ENCODE results near the gene ERG.

ERG gene

GRCh38 chr21:38487901-38488639 is 10.2 kb downstream of the ERG start:
- H3K4me2 ChIP-seq (ENCODE audit: low read length), result no peak overlapping the region
- peaks cover 31% of the 10 kb centered on the region for H3K27me3 ChIP-seq (ENCODE audit: control insufficient read depth, insufficient read depth, low read length)
- H3K4me1 ChIP-seq (ENCODE audit: control insufficient read depth, insufficient read depth, low read length), result peaks cover 17% of the 10 kb centered on the region
- H3K36me3 ChIP-seq (ENCODE audit: insufficient read depth, low read length), result no peaks in the 10 kb centered on the region
- H3K9me3 ChIP-seq (replicated peaks; ENCODE audit: low read length), result no peaks in the 10 kb centered on the region
- no peak overlapping the region for H3K4me3 ChIP-seq (ENCODE audit: low read length)
- H3K9ac ChIP-seq (ENCODE audit: low read depth, low read length), result no peak overlapping the region

DNA sequence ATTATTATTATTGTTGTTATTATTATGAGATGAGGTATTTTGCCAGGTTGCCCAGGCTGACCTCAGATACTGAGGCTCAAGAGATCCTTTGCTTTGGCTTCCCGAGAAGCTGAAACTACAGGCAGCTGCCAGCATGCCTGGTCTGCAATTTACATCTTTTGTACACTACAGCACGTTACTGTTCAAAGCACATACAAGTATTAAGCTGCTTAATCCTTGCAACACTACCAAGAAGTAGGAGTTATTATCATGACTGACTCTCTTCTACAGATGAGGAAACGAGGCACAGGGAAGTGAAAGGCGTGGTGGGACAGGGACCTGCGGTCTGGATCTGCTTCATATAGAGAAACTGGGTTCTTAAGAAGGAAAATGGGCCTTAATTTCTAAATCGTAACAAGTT is 11.6 kb downstream of the ERG start:
- H3K4me1 ChIP-seq (ENCODE audit: control insufficient read depth, insufficient read depth, low read length), result peaks cover 17% of the 10 kb centered on the region
- no peak overlapping the region for H3K4me3 ChIP-seq (ENCODE audit: low read length)
- H3K4me2 ChIP-seq (ENCODE audit: low read length), result no peak overlapping the region
- H3K9me3 ChIP-seq (replicated peaks; ENCODE audit: low read length), result no peaks in the 10 kb centered on the region
- peaks cover 27% of the 10 kb centered on the region for H3K27me3 ChIP-seq (ENCODE audit: control insufficient read depth, insufficient read depth, low read length)
- H3K9ac ChIP-seq (ENCODE audit: low read depth, low read length), result no peak overlapping the region
- no peaks in the 10 kb centered on the region for H3K36me3 ChIP-seq (ENCODE audit: insufficient read depth, low read length)

- Histone ChIP-seq H3K4me1 (ENCODE audit: control insufficient read depth, insufficient read depth, low read length) (peaks cover 17% of the 10 kb centered on the region), H3K9ac (ENCODE audit: low read depth, low read length) (no peak overlapping the region)
Observed at GRCh38 chr21:38486221-38486620, 12.1 kb downstream of the ERG start.

DNA sequence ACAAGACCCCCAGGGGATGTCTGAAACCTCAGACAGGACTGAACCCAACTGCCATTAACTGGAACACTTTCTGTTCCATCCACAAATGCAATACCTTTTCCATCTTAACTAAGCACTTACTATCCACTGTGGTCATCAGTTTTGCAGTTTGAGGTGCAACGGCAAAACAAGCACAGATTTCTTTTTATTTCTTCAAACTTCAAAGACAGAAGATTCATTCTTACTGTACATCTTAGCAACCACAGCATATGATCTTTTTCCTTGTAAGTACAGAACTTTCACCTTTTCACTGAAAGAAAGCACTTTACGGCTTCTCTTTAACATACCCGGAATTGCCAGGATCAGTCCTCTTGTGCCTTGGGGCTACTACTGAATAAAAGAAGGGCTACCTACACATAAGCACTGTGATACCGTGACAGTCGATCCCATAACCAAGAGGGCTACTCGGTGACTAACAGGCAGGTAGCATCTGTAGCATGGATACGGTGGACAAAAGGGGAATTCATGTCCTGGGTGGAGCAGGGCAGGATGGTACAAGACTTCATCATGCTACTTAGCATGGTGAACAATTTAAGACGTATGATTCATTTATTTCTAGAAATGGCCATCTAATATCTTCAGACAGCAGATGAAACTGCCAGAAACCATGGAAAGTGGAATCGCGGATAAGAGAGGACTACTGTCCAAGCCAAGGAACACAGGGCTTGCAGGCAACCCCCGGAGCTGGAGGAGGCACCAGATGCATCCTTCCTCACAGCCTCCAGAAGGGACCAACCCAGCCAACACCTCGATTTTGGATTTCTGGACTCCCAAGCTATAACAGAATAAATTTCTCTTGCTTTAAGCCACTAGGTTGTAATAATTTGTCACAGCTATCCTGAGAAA is 18.4 kb downstream of the ERG start:
- Histone ChIP-seq H3K4me3 (ENCODE audit: low read length) (no peak overlapping the region), H3K27me3 (ENCODE audit: control insufficient read depth, insufficient read depth, low read length) (peaks cover 34% of the 10 kb centered on the region), H3K36me3 (ENCODE audit: insufficient read depth, low read length) (no peaks in the 10 kb centered on the region), H3K4me1 (ENCODE audit: control insufficient read depth, insufficient read depth, low read length) (peaks cover 14% of the 10 kb centered on the region), H3K4me2 (ENCODE audit: low read length) (no peak overlapping the region), H3K9ac (ENCODE audit: low read depth, low read length) (no peak overlapping the region), H3K9me3 (replicated peaks; ENCODE audit: low read length) (no peaks in the 10 kb centered on the region)

More at GRCh38 chr21:38486221-38486620, 12.1 kb downstream of the ERG start:
- no peaks in the 10 kb centered on the region for H3K36me3 ChIP-seq (ENCODE audit: insufficient read depth, low read length)
- no peaks in the 10 kb centered on the region for H3K9me3 ChIP-seq (replicated peaks; ENCODE audit: low read length)
- H3K27me3 ChIP-seq (ENCODE audit: control insufficient read depth, insufficient read depth, low read length), result peaks cover 27% of the 10 kb centered on the region
- no peak overlapping the region for H3K4me2 ChIP-seq (ENCODE audit: low read length)
- H3K4me3 ChIP-seq (ENCODE audit: low read length), result no peak overlapping the region

- no peak overlapping the region for H3K4me3 ChIP-seq (ENCODE audit: low read length)
- H3K36me3 ChIP-seq (ENCODE audit: insufficient read depth, low read length), result no peaks in the 10 kb centered on the region
- H3K27me3 ChIP-seq (ENCODE audit: control insufficient read depth, insufficient read depth, low read length), result peaks cover 39% of the 10 kb centered on the region
- no peak overlapping the region for H3K9ac ChIP-seq (ENCODE audit: low read depth, low read length)
- H3K4me1 ChIP-seq (ENCODE audit: control insufficient read depth, insufficient read depth, low read length), result peaks cover 5% of the 10 kb centered on the region
- H3K4me2 ChIP-seq (ENCODE audit: low read length), result no peak overlapping the region
- no peaks in the 10 kb centered on the region for H3K9me3 ChIP-seq (replicated peaks; ENCODE audit: low read length)
Observed at GRCh38 chr21:38478782-38479181, 19.5 kb downstream of the ERG start.

- Histone ChIP-seq H3K4me1 (ENCODE audit: control insufficient read depth, insufficient read depth, low read length) (no peaks in the 10 kb centered on the region), H3K36me3 (ENCODE audit: insufficient read depth, low read length) (no peaks in the 10 kb centered on the region), H3K4me3 (ENCODE audit: low read length) (no peak overlapping the region), H3K4me2 (ENCODE audit: low read length) (no peak overlapping the region), H3K27me3 (ENCODE audit: control insufficient read depth, insufficient read depth, low read length) (peaks cover 46% of the 10 kb centered on the region), H3K9me3 (replicated peaks; ENCODE audit: low read length) (no peaks in the 10 kb centered on the region), H3K9ac (ENCODE audit: low read depth, low read length) (no peak overlapping the region)
Observed at GRCh38 chr21:38477226-38477625, 21.1 kb downstream of the ERG start.

DNA sequence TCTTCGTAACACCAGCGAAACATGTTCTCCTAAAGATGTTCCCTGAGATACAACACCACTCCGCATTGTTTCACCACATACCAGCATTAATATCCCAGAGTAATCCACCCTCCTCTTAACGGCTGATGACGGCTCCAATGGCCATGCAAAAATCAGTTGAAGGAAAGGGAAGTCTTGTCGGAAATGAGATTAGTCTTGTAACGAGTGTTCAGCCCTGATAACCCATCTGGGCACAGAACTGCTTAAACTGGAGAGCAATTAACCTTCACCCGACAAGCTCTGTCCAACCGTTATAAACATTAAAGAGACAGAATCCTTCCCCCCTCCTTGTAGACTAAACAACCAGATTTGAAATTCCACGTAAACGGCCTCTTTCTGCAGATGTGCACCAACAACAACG is 21.9 kb downstream of the ERG start:
- Histone ChIP-seq H3K36me3 (ENCODE audit: insufficient read depth, low read length) (no peaks in the 10 kb centered on the region), H3K9ac (ENCODE audit: low read depth, low read length) (no peak overlapping the region), H3K9me3 (replicated peaks; ENCODE audit: low read length) (no peaks in the 10 kb centered on the region), H3K4me2 (ENCODE audit: low read length) (no peak overlapping the region), H3K4me1 (ENCODE audit: control insufficient read depth, insufficient read depth, low read length) (no peaks in the 10 kb centered on the region), H3K27me3 (ENCODE audit: control insufficient read depth, insufficient read depth, low read length) (peaks cover 55% of the 10 kb centered on the region), H3K4me3 (ENCODE audit: low read length) (no peak overlapping the region)

DNA sequence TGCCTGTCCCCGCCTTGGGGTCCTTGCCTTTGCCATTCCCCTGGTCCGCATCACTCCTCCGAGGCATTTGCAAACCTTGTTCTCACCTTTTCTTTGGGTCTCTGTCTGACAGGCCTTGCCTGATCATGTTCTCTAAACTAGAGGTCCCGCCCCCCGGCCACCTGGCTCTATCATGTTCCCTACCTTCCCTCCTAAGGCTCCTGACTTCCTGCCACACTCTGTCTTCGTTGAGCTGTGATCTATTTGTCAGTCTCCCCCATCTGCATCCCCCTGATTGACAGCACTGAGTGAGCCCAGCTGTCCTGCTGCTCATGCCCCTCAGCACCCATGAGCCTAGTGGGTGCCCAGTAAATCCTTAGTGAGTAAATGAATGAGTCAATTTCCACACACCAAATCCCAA is 22.8 kb downstream of the ERG start:
- no peaks in the 10 kb centered on the region for H3K4me1 ChIP-seq (ENCODE audit: control insufficient read depth, insufficient read depth, low read length)
- no peak overlapping the region for H3K9ac ChIP-seq (ENCODE audit: low read depth, low read length)
- H3K4me3 ChIP-seq (ENCODE audit: low read length), result no peak overlapping the region

DNA sequence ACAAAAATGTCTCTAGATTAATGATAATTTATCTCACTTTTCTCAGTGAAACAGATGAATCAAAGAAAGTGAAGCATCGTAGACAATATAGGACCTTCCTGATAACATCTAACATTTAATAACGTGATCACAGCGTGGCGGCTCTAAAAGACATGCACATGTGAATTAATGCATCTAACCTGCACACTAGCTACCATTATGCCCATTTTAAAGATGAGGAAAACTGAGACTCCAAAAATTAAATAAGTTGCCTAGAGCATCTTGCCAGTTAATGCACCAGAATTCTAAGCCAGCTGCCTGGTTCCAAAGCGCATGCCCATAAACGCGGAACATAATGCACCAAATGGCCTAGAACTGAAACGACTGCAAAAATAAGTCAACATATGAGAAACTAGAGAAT is 23.5 kb downstream of the ERG start:
- no peaks in the 10 kb centered on the region for H3K9me3 ChIP-seq (replicated peaks; ENCODE audit: low read length)
- H3K27me3 ChIP-seq (ENCODE audit: control insufficient read depth, insufficient read depth, low read length), result peaks cover 64% of the 10 kb centered on the region
- no peak overlapping the region for H3K9ac ChIP-seq (ENCODE audit: low read depth, low read length)
- no peaks in the 10 kb centered on the region for H3K4me1 ChIP-seq (ENCODE audit: control insufficient read depth, insufficient read depth, low read length)
- H3K4me2 ChIP-seq (ENCODE audit: low read length), result no peak overlapping the region
- H3K36me3 ChIP-seq (ENCODE audit: insufficient read depth, low read length), result no peaks in the 10 kb centered on the region
- H3K4me3 ChIP-seq (ENCODE audit: low read length), result no peak overlapping the region

More for the DNA sequence above, 22.8 kb downstream of the ERG start:
- H3K4me2 ChIP-seq (ENCODE audit: low read length), result no peak overlapping the region
- H3K27me3 ChIP-seq (ENCODE audit: control insufficient read depth, insufficient read depth, low read length), result peaks cover 62% of the 10 kb centered on the region
- H3K9me3 ChIP-seq (replicated peaks; ENCODE audit: low read length), result no peaks in the 10 kb centered on the region
- no peaks in the 10 kb centered on the region for H3K36me3 ChIP-seq (ENCODE audit: insufficient read depth, low read length)

DNA sequence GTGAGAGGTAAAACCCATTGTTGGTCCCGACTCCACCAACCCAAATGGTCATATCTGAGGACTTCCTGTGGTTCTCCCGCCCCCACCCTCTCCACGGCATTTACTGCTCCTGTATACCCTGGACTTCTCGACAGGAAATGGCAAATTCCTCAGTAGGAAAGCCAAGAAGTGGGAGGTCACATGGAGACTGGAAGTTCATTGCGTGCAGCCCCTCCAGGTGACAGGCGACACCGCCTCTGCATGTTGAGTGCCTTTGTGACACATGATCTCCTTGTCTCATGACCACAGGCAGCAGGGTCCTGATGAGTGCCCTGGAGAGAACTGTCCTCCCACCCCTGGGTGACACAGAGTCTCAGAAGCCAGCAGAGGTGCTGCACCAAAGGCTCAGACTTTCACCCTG is 24.2 kb downstream of the ERG start:
- Histone ChIP-seq H3K27me3 (ENCODE audit: control insufficient read depth, insufficient read depth, low read length) (peaks cover 64% of the 10 kb centered on the region), H3K4me3 (ENCODE audit: low read length) (no peak overlapping the region), H3K9ac (ENCODE audit: low read depth, low read length) (no peak overlapping the region), H3K9me3 (replicated peaks; ENCODE audit: low read length) (no peaks in the 10 kb centered on the region), H3K4me2 (ENCODE audit: low read length) (no peak overlapping the region), H3K4me1 (ENCODE audit: control insufficient read depth, insufficient read depth, low read length) (no peaks in the 10 kb centered on the region), H3K36me3 (ENCODE audit: insufficient read depth, low read length) (no peaks in the 10 kb centered on the region)

DNA sequence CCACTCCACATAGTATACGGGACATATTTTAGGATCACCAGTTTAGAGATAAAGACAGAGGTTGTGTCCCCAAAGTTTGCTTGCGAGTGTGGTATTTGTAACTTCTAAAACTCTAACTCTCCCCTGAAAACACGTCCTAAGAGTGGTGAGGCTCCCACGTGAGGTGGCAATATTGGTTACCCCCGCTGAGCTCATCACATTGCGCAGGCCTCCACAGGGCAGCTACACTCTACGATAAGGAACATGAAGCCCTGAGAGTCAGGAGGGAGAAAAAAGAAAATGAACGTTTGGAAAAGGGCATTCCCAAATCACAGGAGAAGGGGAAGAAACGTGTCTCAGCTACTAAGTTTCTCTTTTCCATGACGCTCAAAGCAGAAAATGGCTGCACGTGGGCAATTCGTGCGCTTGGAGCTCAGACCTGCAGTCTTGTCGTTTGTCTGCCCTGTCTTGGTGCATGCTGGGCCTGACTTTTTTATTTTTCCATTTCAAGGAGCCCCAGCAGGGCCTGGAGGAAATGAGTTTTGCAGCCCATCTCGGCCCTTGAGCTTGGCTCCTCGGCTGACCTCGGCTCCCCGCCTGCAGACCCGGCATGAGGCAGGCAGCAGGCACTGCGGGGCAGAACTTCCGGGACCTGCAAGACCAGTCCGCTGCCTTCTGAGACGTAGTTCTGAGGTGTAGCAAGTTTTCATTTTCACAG is 25.7 kb downstream of the ERG start:
- Histone ChIP-seq H3K36me3 (ENCODE audit: insufficient read depth, low read length) (no peaks in the 10 kb centered on the region), H3K9ac (ENCODE audit: low read depth, low read length) (no peak overlapping the region), H3K9me3 (replicated peaks; ENCODE audit: low read length) (no peaks in the 10 kb centered on the region), H3K27me3 (ENCODE audit: control insufficient read depth, insufficient read depth, low read length) (peaks cover 65% of the 10 kb centered on the region), H3K4me1 (ENCODE audit: control insufficient read depth, insufficient read depth, low read length) (no peaks in the 10 kb centered on the region), H3K4me3 (ENCODE audit: low read length) (no peak overlapping the region), H3K4me2 (ENCODE audit: low read length) (no peak overlapping the region)
